ENCODE measurements around the gene DUSP14.

The DUSP14 gene

GRCh38 chr17:37481001-37481665 is 8.6 kb upstream of the DUSP14 start:
- FAIRE-seq (no peak), DNase-seq (ENCODE audit: extremely low spot score, insufficient read length, low read depth) (no peak)

- FAIRE-seq (no peak), DNase-seq (ENCODE audit: extremely low spot score, insufficient read length, low read depth) (no peak)
Observed at GRCh38 chr17:37483311-37484039, 6.2 kb upstream of the DUSP14 start.

GRCh38 chr17:37485938-37486570 is 3.6 kb upstream of the DUSP14 start:
- FAIRE-seq (no peak), DNase-seq (ENCODE audit: extremely low spot score, insufficient read length, low read depth) (no peak)

GRCh38 chr17:37488009-37488604 is 1.6 kb upstream of the DUSP14 start:
- DNase-seq (ENCODE audit: extremely low spot score, insufficient read length, low read depth) = no peak
- FAIRE-seq = no peak

- no peak for DNase-seq (ENCODE audit: extremely low spot score, insufficient read length, low read depth)
- FAIRE-seq = no peak
Observed at GRCh38 chr17:37488607-37489196, 989 bp upstream of the DUSP14 start.

GRCh38 chr17:37490022-37490587 is 414 bp downstream of the DUSP14 start:
- peak; percentile 23 for DNase-seq (ENCODE audit: extremely low spot score, insufficient read length, low read depth)
- FAIRE-seq = no peak

- DNase-seq (ENCODE audit: extremely low spot score, insufficient read length, low read depth) (no peak), FAIRE-seq (no peak)
Observed at GRCh38 chr17:37490638-37491614, 1.2 kb downstream of the DUSP14 start.

- FAIRE-seq (no peak), DNase-seq (ENCODE audit: extremely low spot score, insufficient read length, low read depth) (no peak)
Observed at GRCh38 chr17:37492167-37492566, 2.5 kb downstream of the DUSP14 start.

- DNase-seq (ENCODE audit: extremely low spot score, insufficient read length, low read depth) (no peak), FAIRE-seq (no peak)
Observed at GRCh38 chr17:37493249-37494027, 3.7 kb downstream of the DUSP14 start.

GRCh38 chr17:37494401-37494831 is 4.7 kb downstream of the DUSP14 start:
- no peak for FAIRE-seq
- no peak for DNase-seq (ENCODE audit: extremely low spot score, insufficient read length, low read depth)

- no peak for DNase-seq (ENCODE audit: extremely low spot score, insufficient read length, low read depth)
- FAIRE-seq = no peak
Observed at GRCh38 chr17:37494971-37495370, 5.3 kb downstream of the DUSP14 start.

GRCh38 chr17:37500378-37500777 is 10.7 kb downstream of the DUSP14 start:
- FAIRE-seq (no peak), DNase-seq (ENCODE audit: extremely low spot score, insufficient read length, low read depth) (no peak)

- DNase-seq (ENCODE audit: extremely low spot score, insufficient read length, low read depth) (no peak), FAIRE-seq (no peak)
Observed at GRCh38 chr17:37502009-37502936, 12.6 kb downstream of the DUSP14 start.

GRCh38 chr17:37503148-37503547 is 13.5 kb downstream of the DUSP14 start:
- FAIRE-seq = no peak
- no peak for DNase-seq (ENCODE audit: extremely low spot score, insufficient read length, low read depth)

GRCh38 chr17:37505333-37505732 is 15.6 kb downstream of the DUSP14 start:
- no peak for FAIRE-seq

GRCh38 chr17:37506678-37507077 is 17.0 kb downstream of the DUSP14 start:
- DNase-seq (ENCODE audit: extremely low spot score, insufficient read length, low read depth) (no peak), FAIRE-seq (no peak)

More at GRCh38 chr17:37505333-37505732, 15.6 kb downstream of the DUSP14 start:
- no peak for DNase-seq (ENCODE audit: extremely low spot score, insufficient read length, low read depth)

- DNase-seq (ENCODE audit: extremely low spot score, insufficient read length, low read depth) = no peak
- no peak for FAIRE-seq
Observed at GRCh38 chr17:37507111-37507510, 17.4 kb downstream of the DUSP14 start.
